Lower lobe of right lung (tissue), 2 donors: ENCODE results near the gene TINAGL1. TPM values are rescaled to one million over a fixed set of nuclear protein-coding genes. Genes with fewer than 3 reads are reported as not detected.

Source experiments
- ATAC-seq, 2 donors: fragments of 200-7000 bp; cut with Tn5 transposase; one replicate each; pipeline ENCODE4 v1.9.1; 2020 to 2022; ENCODE audit warnings: mild to moderate bottlenecking in 2 of 2, moderate library complexity in 2 of 2
- DNase-seq: peaks from one replicate; pipeline ENCODE4 v3.0.0-alpha.2; 2020
- H3K27ac ChIP-seq: fragments of 200-600 bp; one replicate; pipeline ENCODE4 v1.8.0; 2022
- H3K27me3 ChIP-seq: fragments of 200-600 bp; one replicate; pipeline ENCODE4 v1.8.0; 2022; ENCODE audit warnings: low read depth
- H3K36me3 ChIP-seq: fragments of 200-600 bp; one replicate; pipeline ENCODE4 v1.8.0; 2022; ENCODE audit warnings: mild to moderate bottlenecking
- H3K4me1 ChIP-seq: fragments of 200-600 bp; one replicate; pipeline ENCODE4 v1.8.0; 2022
- H3K4me3 ChIP-seq: fragments of 200-600 bp; one replicate; pipeline ENCODE4 v1.8.0; 2022; ENCODE audit warnings: mild to moderate bottlenecking
- H3K9me3 ChIP-seq: fragments of 200-600 bp; one replicate; pipeline ENCODE4 v1.8.0; 2022
- intact Hi-C: fragments of 100-400 bp; cut with DNase I; formaldehyde crosslinking; loops from one replicate; pipeline ENCODE4 v1.11.0; 2022
- total RNA-seq: library from RNA; stranded (reverse); fragmentation: NEBNext Ultra II Directional; extraction: Animal tissue kit (Norgen Biotek cat#: 25700); gene quantifications from one replicate; pipeline ENCODE4 v1.2.1, GENCODE V29; 2021
- TF ChIP-seq, protein P1 (sequence below): fragments of 200-600 bp; IDR thresholded peaks from one replicate; pipeline ENCODE4 v1.8.0; 2022; ENCODE audit warnings: antibody characterized with exemption, mild to moderate bottlenecking
- donor health status: DM: no; HTN: yes; CAD: no; lungs with severe emphysema.

Gene TINAGL1
- total RNA-seq, 1 donor from 2014 or later = 64.5 TPM

DNA sequence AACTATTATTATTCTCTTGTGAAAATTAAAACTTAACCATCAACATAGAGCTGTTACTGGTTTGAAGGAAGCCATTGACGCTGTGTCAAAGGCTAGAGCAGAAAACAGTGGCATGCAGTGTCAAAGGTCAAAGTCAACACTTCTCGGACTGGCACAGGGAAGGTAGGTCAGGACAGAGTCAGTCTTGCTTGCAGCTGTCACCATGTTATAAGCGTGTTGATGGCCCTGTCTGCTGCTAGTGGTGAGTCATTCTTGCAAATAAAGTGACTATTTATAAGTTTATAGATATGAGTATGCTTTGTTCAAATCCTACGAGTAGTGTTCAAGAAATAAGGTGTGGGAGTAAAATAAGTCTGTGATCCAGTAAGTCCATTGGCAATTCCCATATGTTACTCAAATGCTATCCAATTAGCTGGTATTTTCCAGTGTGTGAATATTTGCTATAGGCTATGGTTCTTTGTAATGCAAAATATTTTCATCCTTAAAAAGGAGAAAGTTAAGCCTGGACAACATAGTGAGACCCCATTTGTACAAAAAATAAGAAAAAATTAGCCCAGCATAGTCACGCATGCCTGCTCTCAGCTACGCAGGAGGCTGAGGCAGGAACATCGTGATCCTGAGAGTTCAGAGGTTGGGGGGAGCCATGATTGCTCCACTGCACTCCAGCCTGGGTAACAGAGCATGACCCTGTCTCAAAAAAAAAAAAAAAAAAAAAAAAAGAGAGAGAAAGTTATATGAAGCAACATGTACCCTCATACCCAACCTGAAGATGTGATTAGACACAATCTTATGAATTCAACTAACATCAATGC, 26.3 kb upstream of the TINAGL1 start:
- no peaks in the 10 kb centered on the region for H3K36me3 ChIP-seq
- DNase-seq (no peak), ATAC-seq (peak; percentile 24 to 48)
- no peak overlapping the region for H3K4me3 ChIP-seq
- intact Hi-C loops = no loop called here
- H3K27ac ChIP-seq = no peak overlapping the region
- TF ChIP-seq, protein P1, sequence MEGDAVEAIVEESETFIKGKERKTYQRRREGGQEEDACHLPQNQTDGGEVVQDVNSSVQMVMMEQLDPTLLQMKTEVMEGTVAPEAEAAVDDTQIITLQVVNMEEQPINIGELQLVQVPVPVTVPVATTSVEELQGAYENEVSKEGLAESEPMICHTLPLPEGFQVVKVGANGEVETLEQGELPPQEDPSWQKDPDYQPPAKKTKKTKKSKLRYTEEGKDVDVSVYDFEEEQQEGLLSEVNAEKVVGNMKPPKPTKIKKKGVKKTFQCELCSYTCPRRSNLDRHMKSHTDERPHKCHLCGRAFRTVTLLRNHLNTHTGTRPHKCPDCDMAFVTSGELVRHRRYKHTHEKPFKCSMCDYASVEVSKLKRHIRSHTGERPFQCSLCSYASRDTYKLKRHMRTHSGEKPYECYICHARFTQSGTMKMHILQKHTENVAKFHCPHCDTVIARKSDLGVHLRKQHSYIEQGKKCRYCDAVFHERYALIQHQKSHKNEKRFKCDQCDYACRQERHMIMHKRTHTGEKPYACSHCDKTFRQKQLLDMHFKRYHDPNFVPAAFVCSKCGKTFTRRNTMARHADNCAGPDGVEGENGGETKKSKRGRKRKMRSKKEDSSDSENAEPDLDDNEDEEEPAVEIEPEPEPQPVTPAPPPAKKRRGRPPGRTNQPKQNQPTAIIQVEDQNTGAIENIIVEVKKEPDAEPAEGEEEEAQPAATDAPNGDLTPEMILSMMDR = no peak
- H3K4me1 ChIP-seq = peaks cover 17% of the 10 kb centered on the region
- no peaks in the 10 kb centered on the region for H3K9me3 ChIP-seq
- H3K27me3 ChIP-seq = no peaks in the 10 kb centered on the region

DNA sequence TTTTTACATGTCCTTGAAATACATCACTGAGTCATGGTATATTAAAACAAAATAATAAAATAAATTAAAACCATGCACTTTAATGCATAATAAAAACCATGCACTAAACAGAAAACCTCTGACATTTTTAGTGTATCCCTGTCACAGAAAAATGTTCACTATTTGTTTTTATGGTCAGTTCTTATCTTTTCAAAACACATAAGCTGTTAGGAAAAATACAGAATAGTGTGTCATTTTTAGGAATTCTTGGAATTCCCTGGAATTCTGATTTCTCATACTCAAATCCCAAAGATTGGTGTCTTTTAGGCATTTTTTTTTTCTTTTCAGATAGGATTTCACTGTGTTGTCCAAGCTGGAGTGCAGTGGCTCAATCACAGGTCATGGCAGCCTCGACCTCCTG, 25.1 kb upstream of the TINAGL1 start:
- DNase-seq = no peak
- no peaks in the 10 kb centered on the region for H3K9me3 ChIP-seq
- H3K4me3 ChIP-seq = no peak overlapping the region
- intact Hi-C loops = no loop called here
- no peak overlapping the region for H3K27ac ChIP-seq
- TF ChIP-seq, protein P1 = no peak
- H3K36me3 ChIP-seq = no peaks in the 10 kb centered on the region
- H3K27me3 ChIP-seq = no peaks in the 10 kb centered on the region
- no peak for ATAC-seq
- H3K4me1 ChIP-seq = peaks cover 17% of the 10 kb centered on the region

DNA sequence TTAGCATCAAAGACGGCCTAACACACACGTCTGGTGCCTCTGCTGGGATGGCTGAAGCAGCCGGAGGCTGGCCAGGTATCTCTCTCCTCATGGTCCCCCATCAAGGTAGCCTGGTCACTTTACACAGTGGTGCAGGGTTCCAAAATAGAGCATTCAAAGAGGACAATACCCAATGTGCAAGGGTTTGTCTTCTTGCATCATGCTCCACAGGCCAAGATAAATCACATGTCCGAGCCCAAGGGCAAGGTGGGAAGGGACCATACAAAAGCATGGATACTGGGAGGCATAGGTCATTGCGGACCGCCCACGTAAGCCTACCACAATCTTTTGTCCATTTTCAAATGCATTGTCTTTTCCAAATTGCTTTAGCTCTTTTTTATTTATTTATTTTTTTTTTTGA, 23.8 kb upstream of the TINAGL1 start:
- no peak overlapping the region for H3K4me3 ChIP-seq
- H3K27me3 ChIP-seq = no peaks in the 10 kb centered on the region
- intact Hi-C loops = no loop called here
- no peak overlapping the region for H3K27ac ChIP-seq
- no peaks in the 10 kb centered on the region for H3K9me3 ChIP-seq
- no peak for DNase-seq
- TF ChIP-seq, protein P1 = no peak
- ATAC-seq = no peak
- H3K36me3 ChIP-seq = no peaks in the 10 kb centered on the region
- H3K4me1 ChIP-seq = peaks cover 17% of the 10 kb centered on the region

DNA sequence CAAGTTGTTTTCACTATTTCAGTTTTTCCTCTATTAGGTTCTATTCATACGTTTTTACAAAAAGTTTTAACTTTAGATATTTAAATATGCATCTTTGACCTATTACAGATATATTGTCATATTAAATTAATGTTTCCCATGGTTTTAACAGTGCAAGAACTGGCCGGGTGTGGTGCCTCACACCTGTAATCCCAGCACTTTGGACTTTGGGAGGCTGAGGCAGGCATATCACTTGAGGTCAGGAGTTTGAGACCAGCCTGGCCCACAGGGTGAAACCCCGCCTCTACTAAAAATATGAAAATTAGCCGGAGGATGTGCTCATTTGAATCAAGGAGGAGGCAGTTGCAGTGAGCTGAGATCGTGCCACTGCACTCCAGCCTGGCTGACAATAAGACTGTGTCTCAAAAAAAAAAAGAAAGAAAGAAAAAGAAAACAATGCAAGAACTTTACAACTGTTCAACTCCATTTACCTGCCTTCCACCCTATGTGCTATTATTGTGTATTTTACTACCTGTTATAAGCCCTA, 19.8 kb upstream of the TINAGL1 start:
- H3K27me3 ChIP-seq = no peaks in the 10 kb centered on the region
- intact Hi-C loops = no loop called here
- no peak for DNase-seq
- no peaks in the 10 kb centered on the region for H3K9me3 ChIP-seq
- no peaks in the 10 kb centered on the region for H3K36me3 ChIP-seq
- no peak overlapping the region for H3K27ac ChIP-seq
- TF ChIP-seq, protein P1 = no peak
- no peaks in the 10 kb centered on the region for H3K4me1 ChIP-seq
- no peak overlapping the region for H3K4me3 ChIP-seq
- no peak for ATAC-seq

DNA sequence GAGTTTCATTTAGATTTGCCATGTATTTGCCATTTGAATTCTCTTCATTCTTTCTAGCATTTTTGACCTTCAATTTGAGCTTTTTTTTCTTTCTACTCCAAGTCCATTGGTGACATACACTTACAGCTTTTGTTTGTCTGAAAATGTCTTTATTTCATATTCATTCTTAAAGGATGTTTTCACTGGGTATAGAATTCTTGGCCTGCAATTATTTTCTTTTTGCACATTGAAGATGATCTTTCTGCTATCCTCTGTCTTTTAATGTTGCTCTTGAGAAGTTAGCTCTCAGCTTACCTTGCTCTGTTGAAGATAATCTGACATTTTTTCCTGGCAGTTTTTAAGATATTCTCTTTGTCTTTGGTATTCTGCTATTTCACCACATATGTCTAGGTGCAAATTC, 16.6 kb upstream of the TINAGL1 start:
- H3K4me3 ChIP-seq = no peak overlapping the region
- no peaks in the 10 kb centered on the region for H3K27me3 ChIP-seq
- no peaks in the 10 kb centered on the region for H3K4me1 ChIP-seq
- DNase-seq = no peak
- TF ChIP-seq, protein P1 = no peak
- H3K9me3 ChIP-seq = no peaks in the 10 kb centered on the region
- H3K27ac ChIP-seq = no peak overlapping the region
- no peaks in the 10 kb centered on the region for H3K36me3 ChIP-seq
- ATAC-seq = no peak
- intact Hi-C loops = no loop called here
